ENCODE measurements around the gene VEGFD. TPM values are rescaled to one million over a fixed set of nuclear protein-coding genes. Genes with fewer than 3 reads are reported as not detected.

VEGFD gene
- total and polyA plus RNA-seq, 2 donors from 2014 or later, result 1.2 to 1.5 TPM

GRCh38 chrX:15335135-15336022 is 48.8 kb downstream of the VEGFD start, which contains the start of gene PIGA:
TSS of gene PIGA (minus strand) at chrX:15335523. CDS start at chrX:15331930, 3,593 bp downstream.
- H3K9ac ChIP-seq (ENCODE audit: low read length in 3 of 3), result peak within 1 kb of the TSS; percentile 71 to 81 (median 77)
- intact Hi-C loops (cut with DNase I), result no loop called here
- H3K4me1 ChIP-seq (ENCODE audit: control insufficient read depth in 2 of 3, insufficient read depth in 2 of 3, low read depth in 1 of 3, low read length in 3 of 3), result no peaks in the 10 kb centered on the region
- peaks cover 19% of the 10 kb centered on the region for H3K27me3 ChIP-seq (ENCODE audit: control insufficient read depth, insufficient read depth, low read length)
- H3K27ac ChIP-seq (ENCODE audit: low read depth in 2 of 2, low read length in 2 of 2), result peak within 1 kb of the TSS; percentile 78 to 80
- H3K36me3 ChIP-seq (ENCODE audit: control insufficient read depth in 2 of 3, insufficient read depth in 3 of 3, low read length in 3 of 3), result peaks cover 0 to 4% (median 3%) of the 10 kb centered on the region in 3 donors
- H3K4me3 ChIP-seq (ENCODE audit: low read length in 3 of 3), result peak within 1 kb of the TSS; percentile 72 to 84 (median 82)
- no peak for TF ChIP-seq CTCF (IDR thresholded peaks at IDR 0.05; ENCODE audit: borderline replicate concordance, extremely low read depth, insufficient read depth)
- H3K9me3 ChIP-seq (ENCODE audit: control insufficient read depth in 2 of 3, insufficient read depth in 1 of 3, low read length in 3 of 3), result no peaks in the 10 kb centered on the region
- DNase-seq (peak; percentile 95 to 99 (median 97)), FAIRE-seq (peak; percentile 98)

GRCh38 chrX:15334561-15334960 is 49.7 kb downstream of the VEGFD start:
- Histone ChIP-seq H3K36me3 (ENCODE audit: control insufficient read depth in 2 of 3, insufficient read depth in 3 of 3, low read length in 3 of 3) (peaks cover 2 to 7% (median 3%) of the 10 kb centered on the region in 3 donors), H3K27me3 (ENCODE audit: control insufficient read depth, insufficient read depth, low read length) (peaks cover 17% of the 10 kb centered on the region), H3K9me3 (ENCODE audit: control insufficient read depth in 2 of 3, insufficient read depth in 1 of 3, low read length in 3 of 3) (no peaks in the 10 kb centered on the region), H3K4me3 (ENCODE audit: low read length in 3 of 3) (peak overlapping the region; percentile 72 to 84 (median 80)), H3K27ac (ENCODE audit: low read depth in 2 of 2, low read length in 2 of 2) (peak overlapping the region; percentile 78 to 80), H3K9ac (ENCODE audit: low read length in 3 of 3) (peak overlapping the region; percentile 71 to 81 (median 77)), H3K4me1 (ENCODE audit: control insufficient read depth in 2 of 3, insufficient read depth in 2 of 3, low read depth in 1 of 3, low read length in 3 of 3) (no peaks in the 10 kb centered on the region)
- no peak for TF ChIP-seq CTCF (IDR thresholded peaks at IDR 0.05; ENCODE audit: borderline replicate concordance, extremely low read depth, insufficient read depth)
- intact Hi-C loops (cut with DNase I), result no loop called here
- FAIRE-seq (no peak), DNase-seq (peak in 1 of 5 donors; percentile 22)

- H3K27me3 ChIP-seq (ENCODE audit: control insufficient read depth, insufficient read depth, low read length), result peaks cover 8% of the 10 kb centered on the region
- no peaks in the 10 kb centered on the region for H3K4me1 ChIP-seq (ENCODE audit: control insufficient read depth in 2 of 3, insufficient read depth in 2 of 3, low read depth in 1 of 3, low read length in 3 of 3)
- TF ChIP-seq CTCF (IDR thresholded peaks at IDR 0.05; ENCODE audit: borderline replicate concordance, extremely low read depth, insufficient read depth), result no peak
- intact Hi-C loops (cut with DNase I), result no loop called here
- FAIRE-seq (no peak), DNase-seq (no peak)
- H3K36me3 ChIP-seq (ENCODE audit: control insufficient read depth in 2 of 3, insufficient read depth in 3 of 3, low read length in 3 of 3), result peaks cover 3 to 11% (median 4%) of the 10 kb centered on the region in 3 donors
- peaks cover 0 to 2% (median 0%) of the 10 kb centered on the region in 3 donors for H3K9me3 ChIP-seq (ENCODE audit: control insufficient read depth in 2 of 3, insufficient read depth in 1 of 3, low read length in 3 of 3)
- no peak overlapping the region for H3K4me3 ChIP-seq (ENCODE audit: low read length in 3 of 3)
- H3K9ac ChIP-seq (ENCODE audit: low read length in 3 of 3), result no peak overlapping the region
- H3K27ac ChIP-seq (ENCODE audit: low read depth in 2 of 2, low read length in 2 of 2), result no peak overlapping the region
These were observed 55.4 kb downstream of the VEGFD start for GRCh38 chrX:15328821-15329220.
